Natural killer cell (primary cell): Measurements from ENCODE around the gene IGSF23. TPM values are rescaled to one million over a fixed set of nuclear protein-coding genes. Genes with fewer than 3 reads are reported as not detected.
"Not testable (repeated sequence)": the region's sequence is repeated elsewhere in the genome, so short reads cannot be mapped to it uniquely, and the experiment has no call there.

Source experiments
- ATAC-seq, 3 donors: fragments of 150-1000 bp in 2 of 3; fragments of 200-7000 bp in 1 of 3; cut with Tn5 transposase; 1 replicate in 1 of 3; 2 replicates in 2 of 3; pipeline ENCODE4 v1.10.0; 2021; ENCODE audit warnings: mild to moderate bottlenecking in 2 of 3, moderate library complexity in 2 of 3
- DNase-seq, 2 donors: peaks; one replicate each; pipeline versions ENCODE4 v3.0.0 to v3.0.0-alpha.2; 2013 to 2021; ENCODE audit warnings: mixed read lengths in 1 of 2
- H3K27ac ChIP-seq: one replicate; pipeline ENCODE4 v1.5.1; 2013; ENCODE audit warnings: mild to moderate bottlenecking, low read length
- H3K27me3 ChIP-seq: one replicate; pipeline ENCODE4 v1.6.1; 2013; ENCODE audit warnings: low read length; ENCODE audit not compliant: control insufficient read depth, insufficient read depth
- H3K36me3 ChIP-seq: one replicate; pipeline ENCODE4 v1.6.1; 2013; ENCODE audit warnings: low read length; ENCODE audit not compliant: control insufficient read depth, insufficient read depth
- H3K4me1 ChIP-seq: one replicate; pipeline ENCODE4 v1.6.1; 2013; ENCODE audit warnings: low read length; ENCODE audit not compliant: control insufficient read depth, insufficient read depth
- H3K4me3 ChIP-seq: one replicate; pipeline ENCODE4 v1.5.1; 2013; ENCODE audit warnings: low read length
- H3K9me3 ChIP-seq: one replicate; pipeline ENCODE4 v1.6.1; 2013; ENCODE audit warnings: low read length; ENCODE audit not compliant: control insufficient read depth, insufficient read depth
- H3K27ac Mint-ChIP-seq, 2 donors: one replicate each; pipeline ENCODE4 v1.8.0; 2022; ENCODE audit warnings: mild to moderate bottlenecking in 2 of 2, mixed read lengths in 2 of 2, moderate library complexity in 1 of 2
- H3K27me3 Mint-ChIP-seq, 2 donors: one replicate each; pipeline ENCODE4 v1.8.0; 2022; ENCODE audit warnings: low read depth in 2 of 2, mixed read lengths in 2 of 2
- H3K36me3 Mint-ChIP-seq: one replicate; pipeline ENCODE4 v1.8.0; 2022; ENCODE audit warnings: mixed read lengths
- H3K4me1 Mint-ChIP-seq, 2 donors: one replicate each; pipeline ENCODE4 v1.8.0; 2022; ENCODE audit warnings: mixed read lengths in 2 of 2
- H3K4me3 Mint-ChIP-seq: one replicate; pipeline ENCODE4 v1.8.0; 2022; ENCODE audit warnings: mild to moderate bottlenecking, moderate library complexity, mixed read lengths
- H3K9me3 Mint-ChIP-seq, 2 donors: one replicate each; pipeline ENCODE4 v1.8.0; 2022; ENCODE audit warnings: mixed read lengths in 2 of 2
- CTCF ChIP-seq: fragments of 200-600 bp; IDR thresholded peaks from one replicate; pipeline ENCODE4 v1.8.0; 2022; ENCODE audit warnings: antibody characterized with exemption
- WGBS: methylation state at CpG from one replicate; pipeline ENCODE4 v1.1.7; 2013; ENCODE audit warnings: missing lambda C conversion rate; ENCODE audit not compliant: insufficient coverage; 5-methylcytosine and 5-hydroxymethylcytosine counted together
- intact Hi-C: fragments of 100-400 bp; cut with micrococcal nuclease; formaldehyde crosslinking; loops from one replicate; pipeline ENCODE4 v1.14.2; 2022
- total RNA-seq, 4 donors: library from RNA; stranded (reverse); fragments of 120-200 nt in 1 of 4; gene quantifications; one replicate each; pipeline versions ENCODE4 v1.2.3 to v1.2.4, GENCODE V29; 2013 to 2022

IGSF23 gene
- total RNA-seq, 3 donors from 2014 or later (not counting 1 experiment from before 2014, with no cell fraction given) = not detected

DNA sequence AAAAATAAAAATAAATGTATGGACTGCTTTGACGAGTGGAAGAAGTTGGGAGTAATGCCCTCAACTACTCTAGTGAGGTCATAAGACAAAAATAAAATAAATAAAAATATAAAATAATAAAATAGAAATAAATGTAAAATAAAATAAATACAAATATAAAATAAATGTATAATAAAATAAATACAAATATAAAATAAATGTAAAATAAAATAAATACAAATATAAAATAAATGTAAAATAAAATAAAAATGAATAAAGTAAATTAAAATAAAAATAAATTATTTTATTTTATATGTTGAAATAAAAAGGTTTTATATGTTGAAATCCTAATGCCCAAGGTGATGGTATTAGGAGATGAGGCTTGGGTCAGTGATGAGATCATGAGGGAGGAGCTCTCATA is 20.1 kb upstream of the IGSF23 start:
- H3K9me3 ChIP-seq = peaks cover 4% of the 10 kb centered on the region
- H3K27ac ChIP-seq = no peak overlapping the region
- Mint-ChIP-seq H3K27me3 (peaks cover 11 to 13% of the 10 kb centered on the region in 2 donors), H3K27ac (no peak overlapping the region), H3K4me3 (no peak overlapping the region), H3K4me1 (peaks cover 4 to 5% of the 10 kb centered on the region in 2 donors), H3K36me3 (no peaks in the 10 kb centered on the region), H3K9me3 (no peaks in the 10 kb centered on the region)
- no peaks in the 10 kb centered on the region for H3K27me3 ChIP-seq
- TF ChIP-seq CTCF = no peak
- DNase-seq (no peak), ATAC-seq (no peak)
- H3K4me1 ChIP-seq = no peaks in the 10 kb centered on the region
- WGBS = no CpG with 5 or more reads among the region's 1 CpG
- intact Hi-C loops = no loop called here
- H3K4me3 ChIP-seq = no peak overlapping the region
- H3K36me3 ChIP-seq = no peaks in the 10 kb centered on the region

DNA sequence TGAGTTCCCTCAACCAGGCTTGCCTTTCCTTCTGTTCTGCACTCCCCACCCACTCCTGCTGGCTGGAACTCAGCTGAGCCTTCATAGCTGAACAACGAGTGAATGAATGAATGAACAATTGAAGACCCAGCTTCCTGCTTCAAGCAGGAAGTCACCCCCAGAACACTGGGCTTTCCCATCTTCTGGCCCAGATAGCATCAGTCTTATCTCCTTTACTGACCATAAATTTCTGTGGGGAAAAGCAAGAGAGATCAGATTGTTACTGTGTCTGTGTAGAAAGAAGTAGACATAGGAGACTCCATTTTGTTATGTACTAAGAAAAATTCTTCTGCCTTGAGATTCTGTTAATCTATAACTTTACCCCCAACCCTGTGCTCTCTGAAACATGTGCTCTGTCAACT is 19.5 kb upstream of the IGSF23 start:
- WGBS = 13% methylated on average over 1 of the region's 1 CpG
- H3K4me1 Mint-ChIP-seq, ATAC-seq, H3K9me3 Mint-ChIP-seq, DNase-seq, H3K27ac Mint-ChIP-seq, H3K27ac ChIP-seq, H3K4me3 ChIP-seq, intact Hi-C loops, H3K4me1 ChIP-seq, H3K36me3 ChIP-seq, H3K4me3 Mint-ChIP-seq, H3K36me3 Mint-ChIP-seq, H3K9me3 ChIP-seq, H3K27me3 ChIP-seq: not testable (repeated sequence)
- H3K27me3 Mint-ChIP-seq = peaks cover 11 to 13% of the 10 kb centered on the region in 2 donors

- 91% methylated on average over 10 of the region's 10 CpGs for WGBS
- DNase-seq (no peak), ATAC-seq (no peak)
- Mint-ChIP-seq H3K4me1 (no peaks in the 10 kb centered on the region), H3K36me3 (no peaks in the 10 kb centered on the region), H3K9me3 (no peaks in the 10 kb centered on the region), H3K4me3 (no peak overlapping the region), H3K27ac (no peak overlapping the region), H3K27me3 (peaks cover 18 to 23% of the 10 kb centered on the region in 2 donors)
- Histone ChIP-seq H3K4me1 (no peaks in the 10 kb centered on the region), H3K4me3 (no peak overlapping the region), H3K27me3 (no peaks in the 10 kb centered on the region), H3K36me3 (no peaks in the 10 kb centered on the region), H3K9me3 (peaks cover 7% of the 10 kb centered on the region), H3K27ac (no peak overlapping the region)
- no peak for TF ChIP-seq CTCF
- intact Hi-C loops = no loop called here
Measured at GRCh38 chr19:44596428-44597130, 16.8 kb upstream of the IGSF23 start.

GRCh38 chr19:44597131-44597491 is 16.3 kb upstream of the IGSF23 start:
- Histone ChIP-seq H3K4me1 (no peaks in the 10 kb centered on the region), H3K9me3 (peaks cover 7% of the 10 kb centered on the region), H3K4me3 (no peak overlapping the region), H3K36me3 (no peaks in the 10 kb centered on the region), H3K27me3 (no peaks in the 10 kb centered on the region), H3K27ac (no peak overlapping the region)
- no peak for ATAC-seq
- Mint-ChIP-seq H3K27me3 (peaks cover 18 to 22% of the 10 kb centered on the region in 2 donors), H3K4me3 (no peak overlapping the region), H3K4me1 (no peaks in the 10 kb centered on the region), H3K9me3 (no peaks in the 10 kb centered on the region), H3K36me3 (no peaks in the 10 kb centered on the region), H3K27ac (no peak overlapping the region)
- DNase-seq = no peak
- WGBS = 75% methylated on average over 3 of the region's 3 CpGs
- intact Hi-C loops = no loop called here
- TF ChIP-seq CTCF = no peak
